Endothelial cell of umbilical vein (primary cell): Measurements from ENCODE around the gene CASP2. TPM values are rescaled to one million over a fixed set of nuclear protein-coding genes. Genes with fewer than 3 reads are reported as not detected.

Experiments used
- BruUV-seq: library from RNA; stranded (reverse); fragments of 400-500 nt; replicated peaks from 2 replicates; lab custom pipeline; 2021; lab: Mats Ljungman, UMichigan
- CTCF ChIA-PET: fragments of 300-600, 350-600 bp; sonication (Branson Sonifier 250); formaldehyde crosslinking; loops from one replicate; lab custom pipeline; 2021; ENCODE audit warnings: antibody characterized with exemption, inconsistent platforms; lab: Charles Lee
- POLR2A ChIA-PET: fragments of 300-600, 350-600 bp; sonication (Branson Sonifier 250); formaldehyde crosslinking; loops from one replicate; lab custom pipeline; 2021; ENCODE audit warnings: antibody characterized with exemption, inconsistent platforms; lab: Charles Lee
- DNase-seq: peaks from one replicate; pipeline ENCODE4 v3.0.0-alpha.2; 2011; ENCODE audit warnings: low read depth, low spot score
- FAIRE-seq: peaks from 2 replicates; lab custom pipeline; 2011; peaks lifted over from hg19 to GRCh38; lab: Jason Lieb, UNC
- H2AFZ ChIP-seq: 2 replicates; pipeline ENCODE4 v1.6.0; 2012; ENCODE audit warnings: low read depth, low read length, control low read depth, inconsistent platforms
- H3K27ac ChIP-seq: 2 replicates; pipeline ENCODE4 v1.5.1; 2011; ENCODE audit warnings: low read depth, mild to moderate bottlenecking, control low read depth, low read length, moderate library complexity; ENCODE audit not compliant: insufficient read depth
- H3K27me3 ChIP-seq, 2 experiments: 2 replicates each; pipeline versions ENCODE4 v1.6.0 to v1.6.1; 2011; ENCODE audit warnings: low read length in 2 of 2, mixed read lengths in 1 of 2; ENCODE audit not compliant: control insufficient read depth in 2 of 2, insufficient read depth in 2 of 2
- H3K36me3 ChIP-seq, 2 experiments: 2 replicates in 1 of 2; 3 replicates in 1 of 2; pipeline ENCODE4 v1.5.1; 2011; ENCODE audit warnings: low read length in 2 of 2, mild to moderate bottlenecking in 1 of 2, moderate library complexity in 1 of 2; ENCODE audit not compliant: control insufficient read depth in 2 of 2, insufficient read depth in 2 of 2; ENCODE audit errors: extremely low read depth in 1 of 2
- H3K4me1 ChIP-seq: 3 replicates; pipeline ENCODE4 v1.5.1; 2011; ENCODE audit warnings: mild to moderate bottlenecking, low read length; ENCODE audit not compliant: control insufficient read depth, insufficient read depth; ENCODE audit errors: extremely low read depth
- H3K4me2 ChIP-seq: 2 replicates; pipeline ENCODE4 v1.6.1; 2011; ENCODE audit warnings: low read length, control low read depth, mixed read lengths; ENCODE audit not compliant: insufficient read depth
- H3K4me3 ChIP-seq, 3 experiments: fragments of 200-600 bp in 1 of 3; sonication (generic), shearing (Covaris generic) in 1 of 3; replicated peaks in 1 of 3; 2 replicates each; pipeline ENCODE4 v1.5.1; 2011 to 2016; ENCODE audit warnings: control low read depth in 3 of 3, low read length in 3 of 3, mild to moderate bottlenecking in 2 of 3, inconsistent platforms in 1 of 3, low read depth in 1 of 3, moderate library complexity in 1 of 3; ENCODE audit not compliant: insufficient read depth in 1 of 3
- H3K79me2 ChIP-seq: 2 replicates; pipeline ENCODE4 v1.6.0; 2012; ENCODE audit warnings: low read length, inconsistent platforms; ENCODE audit not compliant: control insufficient read depth, insufficient read depth
- H3K9ac ChIP-seq: replicated peaks from 2 replicates; pipeline ENCODE3; 2011; ENCODE audit warnings: low read length, control low read depth; ENCODE audit not compliant: insufficient read depth; ENCODE audit errors: extremely low read depth
- H3K9me1 ChIP-seq: replicated peaks from 3 replicates; pipeline ENCODE4 v1.6.0; 2011; ENCODE audit warnings: mild to moderate bottlenecking, low read length; ENCODE audit not compliant: control insufficient read depth, insufficient read depth; ENCODE audit errors: extremely low read depth
- H3K9me3 ChIP-seq: replicated peaks from 2 replicates; pipeline ENCODE4 v1.5.1; 2012; ENCODE audit warnings: low read length, inconsistent platforms; ENCODE audit not compliant: control insufficient read depth, insufficient read depth
- H4K20me1 ChIP-seq: replicated peaks from 2 replicates; pipeline ENCODE3; 2011; ENCODE audit warnings: mild to moderate bottlenecking, low read length; ENCODE audit not compliant: control insufficient read depth, insufficient read depth; ENCODE audit errors: extremely low read depth
- EZH2 ChIP-seq: IDR thresholded peaks from 2 replicates; pipeline ENCODE4 v1.6.1; 2012; ENCODE audit warnings: borderline replicate concordance, low read depth, mild to moderate bottlenecking, moderate library complexity, low read length, inconsistent platforms; ENCODE audit not compliant: severe bottlenecking
- FOS ChIP-seq: IDR thresholded peaks from 2 replicates; pipeline ENCODE4 v1.6.1; 2011; ENCODE audit warnings: mild to moderate bottlenecking, low read length, moderate library complexity, borderline replicate concordance; ENCODE audit not compliant: insufficient read depth
- GATA2 ChIP-seq: IDR thresholded peaks from 2 replicates; pipeline ENCODE4 v1.7.0; 2011; ENCODE audit warnings: low read depth, mild to moderate bottlenecking, moderate library complexity, mixed read lengths, low read length; ENCODE audit not compliant: insufficient read length, insufficient read depth
- JUN ChIP-seq: IDR thresholded peaks from 2 replicates; pipeline ENCODE4 v1.6.1; 2011; ENCODE audit warnings: borderline replicate concordance, low read depth; ENCODE audit not compliant: insufficient read length, insufficient read depth
- MAX ChIP-seq: IDR thresholded peaks from 2 replicates; pipeline ENCODE4 v1.6.1; 2011; ENCODE audit not compliant: insufficient read depth, insufficient read length
- MYC ChIP-seq: IDR thresholded peaks from one replicate; pipeline ENCODE4 v1.6.1; 2011; ENCODE audit warnings: mild to moderate bottlenecking, low read depth, low read length
- POLR2A ChIP-seq: IDR thresholded peaks from 2 replicates; pipeline ENCODE4 v1.6.1; 2012; ENCODE audit warnings: low read depth, mild to moderate bottlenecking, control low read depth, low read length
- POLR2AphosphoS5 ChIP-seq: IDR thresholded peaks from 2 replicates; pipeline ENCODE4 v1.6.1; 2012; ENCODE audit warnings: low read depth, mild to moderate bottlenecking, control low read depth, low read length, moderate library complexity; ENCODE audit not compliant: insufficient read depth
- dilution Hi-C: fragments of 300-500 bp; cut with MboI; formaldehyde crosslinking; loops from one replicate; pipeline ENCODE4 v1.15.0; 2019; ENCODE audit warnings: low sequenced_read_pairs; ENCODE audit not compliant: extremely low pct_ligation_motif_present
- intact Hi-C: fragments of 100-400 bp; cut with micrococcal nuclease; formaldehyde crosslinking; loops from one replicate; pipeline ENCODE4 v1.10.0; 2022
- polyA plus RNA-seq, 4 experiments: library from polyadenylated mRNA; depleted of rRNA in 3 of 4; stranded (reverse) in 3 of 4; unstranded in 1 of 4; fragments of >200 nt; gene quantifications; 2 replicates each; pipeline versions ENCODE4 v1.2.1 to v1.2.3, GENCODE V29; 2011 to 2012; ENCODE audit warnings: missing spikeins in 1 of 4
- total RNA-seq: library from RNA; stranded (reverse); gene quantifications from 2 replicates; pipeline ENCODE4 v1.2.3, GENCODE V29; 2021
- TF ChIP-seq, protein P1 (sequence below), 2 donors: IDR thresholded peaks; 1 replicate in 1 of 2; 2 replicates in 1 of 2; pipeline ENCODE4 v1.5.1; 2011; ENCODE audit warnings: low read length in 2 of 2, mild to moderate bottlenecking in 2 of 2, moderate library complexity in 2 of 2, control low read depth in 1 of 2, inconsistent platforms in 1 of 2, low read depth in 1 of 2; ENCODE audit not compliant: insufficient read depth in 1 of 2; ENCODE audit errors: extremely low read depth in 1 of 2

CASP2 gene
- total and polyA plus RNA-seq, 2 donors (not counting 3 experiments of a cell fraction or from before 2014, with no cell fraction given): 36.3 to 57.9 TPM

DNA sequence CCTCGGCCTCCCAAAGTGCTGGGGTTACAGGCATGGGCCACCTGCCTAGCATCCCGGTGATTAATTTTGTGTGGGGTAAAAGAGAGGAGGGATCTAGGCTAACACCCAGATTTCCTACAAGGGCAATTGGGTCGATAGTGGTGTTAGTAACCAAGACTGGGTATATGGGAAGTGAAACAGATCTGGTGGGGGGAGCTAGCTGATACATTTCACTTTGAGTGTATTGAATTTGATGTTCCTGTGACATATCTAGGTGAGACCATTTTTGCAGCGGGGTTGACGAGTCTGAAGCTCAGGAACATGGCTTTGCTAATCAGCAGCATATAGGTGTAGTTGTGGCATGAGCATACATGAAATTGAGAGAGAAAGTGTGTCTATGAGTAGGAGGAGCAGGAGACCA lies 39.8 kb downstream of the CASP2 start:
- no peak for FAIRE-seq

More for the DNA sequence above, 39.8 kb downstream of the CASP2 start:
- H3K9me1 ChIP-seq: no peaks in the 10 kb centered on the region
- POLR2A ChIA-PET: no interaction called here
- no peak overlapping the region for H3K4me3 ChIP-seq
- DNase-seq: no peak
- H3K9ac ChIP-seq: no peak overlapping the region
- intact Hi-C loops: no loop called here
- no peaks in the 10 kb centered on the region for H3K4me1 ChIP-seq
- no peaks in the 10 kb centered on the region for H4K20me1 ChIP-seq
- H3K27ac ChIP-seq: no peak overlapping the region
- BruUV-seq: no TSS peak
- H2AFZ ChIP-seq: no peak overlapping the region
- H3K79me2 ChIP-seq: no peaks in the 10 kb centered on the region
- no peaks in the 10 kb centered on the region for H3K27me3 ChIP-seq
- no peak overlapping the region for H3K4me2 ChIP-seq
- no peak for TF ChIP-seq MAX
- no peak for TF ChIP-seq FOS
- TF ChIP-seq GATA2: no peak
- no peak for TF ChIP-seq MYC
- TF ChIP-seq POLR2AphosphoS5: no peak
- TF ChIP-seq POLR2A: no peak
- TF ChIP-seq, protein P1, sequence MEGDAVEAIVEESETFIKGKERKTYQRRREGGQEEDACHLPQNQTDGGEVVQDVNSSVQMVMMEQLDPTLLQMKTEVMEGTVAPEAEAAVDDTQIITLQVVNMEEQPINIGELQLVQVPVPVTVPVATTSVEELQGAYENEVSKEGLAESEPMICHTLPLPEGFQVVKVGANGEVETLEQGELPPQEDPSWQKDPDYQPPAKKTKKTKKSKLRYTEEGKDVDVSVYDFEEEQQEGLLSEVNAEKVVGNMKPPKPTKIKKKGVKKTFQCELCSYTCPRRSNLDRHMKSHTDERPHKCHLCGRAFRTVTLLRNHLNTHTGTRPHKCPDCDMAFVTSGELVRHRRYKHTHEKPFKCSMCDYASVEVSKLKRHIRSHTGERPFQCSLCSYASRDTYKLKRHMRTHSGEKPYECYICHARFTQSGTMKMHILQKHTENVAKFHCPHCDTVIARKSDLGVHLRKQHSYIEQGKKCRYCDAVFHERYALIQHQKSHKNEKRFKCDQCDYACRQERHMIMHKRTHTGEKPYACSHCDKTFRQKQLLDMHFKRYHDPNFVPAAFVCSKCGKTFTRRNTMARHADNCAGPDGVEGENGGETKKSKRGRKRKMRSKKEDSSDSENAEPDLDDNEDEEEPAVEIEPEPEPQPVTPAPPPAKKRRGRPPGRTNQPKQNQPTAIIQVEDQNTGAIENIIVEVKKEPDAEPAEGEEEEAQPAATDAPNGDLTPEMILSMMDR (IDR thresholded peaks at IDR 0.05; ENCODE audit: extremely low read depth in 1 of 2, insufficient read depth in 1 of 2, low read depth in 1 of 2, low read length in 2 of 2): no peak
- TF ChIP-seq JUN: no peak
- TF ChIP-seq EZH2: no peak
- dilution Hi-C loops: no loop called here
- H3K36me3 ChIP-seq: no peaks in the 10 kb centered on the region
- CTCF ChIA-PET: interaction anchor here (0.9 to 1.2 kb wide), 3 partner anchors 9 to 179 kb away, joined by 3 to 4 read pairs (median 3); no protein-coding TSS in a partner anchor
- H3K9me3 ChIP-seq: no peaks in the 10 kb centered on the region
